Smooth muscle cell of the brain vasculature (primary cell): ENCODE results near the gene MICAL2.

Experiments
- DNase-seq: peaks from one replicate; pipeline ENCODE4 v3.0.0-alpha.2; 2012; ENCODE audit warnings: low read depth, low spot score

The MICAL2 gene

DNA sequence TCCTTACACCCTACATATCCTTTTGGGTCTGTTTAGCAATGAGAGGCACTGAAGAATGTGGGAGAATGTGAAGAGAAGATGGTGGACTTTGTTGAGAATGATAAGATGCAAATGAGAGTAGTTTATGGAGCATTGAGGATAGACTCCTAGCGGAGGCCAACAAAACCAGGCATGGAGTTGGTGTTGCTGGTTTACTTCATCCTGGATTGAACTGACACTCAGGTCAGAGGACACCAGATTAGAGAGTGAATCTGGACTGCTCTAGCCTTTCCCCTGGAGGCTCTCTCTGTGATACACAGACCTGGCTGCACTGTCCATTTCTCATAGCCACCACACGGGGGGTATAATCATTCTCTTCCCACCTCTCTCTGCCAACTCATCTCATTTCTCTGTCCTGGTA lies 98.7 kb downstream of the MICAL2 start:
- no peak for DNase-seq

DNA sequence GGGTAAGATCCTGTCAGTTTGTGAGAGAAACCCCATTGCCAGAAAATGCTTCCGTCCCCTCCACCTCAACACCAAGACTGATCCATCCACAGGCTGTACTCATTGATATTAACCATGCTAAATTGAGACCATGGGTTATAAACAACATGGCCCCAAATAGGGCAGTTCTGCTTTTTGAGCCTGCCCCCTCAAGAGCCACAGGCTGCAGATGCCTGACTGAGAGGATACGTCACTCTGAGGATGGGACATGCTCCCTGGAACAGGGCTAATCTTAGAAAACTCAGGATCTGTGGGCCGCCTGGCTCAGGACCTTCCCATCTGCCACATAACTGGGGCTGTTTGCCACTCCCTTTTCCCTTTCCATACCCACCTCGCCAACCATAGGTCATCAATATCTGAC lies 99.8 kb downstream of the MICAL2 start:
- no peak for DNase-seq

DNA sequence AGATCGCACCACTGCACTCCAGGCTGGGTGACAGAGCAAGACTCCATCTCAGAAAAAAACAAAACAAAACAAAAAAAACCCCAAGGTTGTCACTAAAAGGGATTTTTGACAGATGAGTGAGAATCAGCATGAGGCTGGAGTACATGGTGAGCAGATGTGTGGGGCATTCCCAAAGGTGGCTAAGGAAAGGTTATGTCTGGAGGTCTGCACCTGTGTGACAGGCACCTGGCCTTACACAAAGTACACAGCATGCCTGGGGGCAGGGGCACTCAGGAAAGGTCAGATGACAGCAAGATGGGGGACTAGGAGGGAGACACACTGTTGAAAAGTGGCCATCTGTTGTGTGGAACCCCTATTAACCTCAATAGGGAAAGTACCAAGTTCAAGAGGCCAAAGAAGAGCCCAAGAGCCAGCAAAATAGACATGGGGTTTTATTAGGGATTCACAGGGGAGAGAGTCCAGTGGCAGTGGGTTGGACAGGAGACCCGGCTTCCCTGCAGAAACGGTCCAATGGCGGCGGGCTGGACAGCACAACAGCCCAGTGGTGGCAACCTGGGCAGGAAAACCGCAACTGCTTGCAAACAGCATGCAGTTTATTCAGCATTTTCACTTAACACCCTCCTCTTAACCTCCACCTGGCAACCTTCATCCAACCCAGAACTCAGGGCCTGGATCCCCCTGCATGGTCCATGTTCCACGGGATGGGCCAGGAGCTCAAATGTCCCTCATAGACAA lies 101.1 kb downstream of the MICAL2 start:
- no peak for DNase-seq

DNA sequence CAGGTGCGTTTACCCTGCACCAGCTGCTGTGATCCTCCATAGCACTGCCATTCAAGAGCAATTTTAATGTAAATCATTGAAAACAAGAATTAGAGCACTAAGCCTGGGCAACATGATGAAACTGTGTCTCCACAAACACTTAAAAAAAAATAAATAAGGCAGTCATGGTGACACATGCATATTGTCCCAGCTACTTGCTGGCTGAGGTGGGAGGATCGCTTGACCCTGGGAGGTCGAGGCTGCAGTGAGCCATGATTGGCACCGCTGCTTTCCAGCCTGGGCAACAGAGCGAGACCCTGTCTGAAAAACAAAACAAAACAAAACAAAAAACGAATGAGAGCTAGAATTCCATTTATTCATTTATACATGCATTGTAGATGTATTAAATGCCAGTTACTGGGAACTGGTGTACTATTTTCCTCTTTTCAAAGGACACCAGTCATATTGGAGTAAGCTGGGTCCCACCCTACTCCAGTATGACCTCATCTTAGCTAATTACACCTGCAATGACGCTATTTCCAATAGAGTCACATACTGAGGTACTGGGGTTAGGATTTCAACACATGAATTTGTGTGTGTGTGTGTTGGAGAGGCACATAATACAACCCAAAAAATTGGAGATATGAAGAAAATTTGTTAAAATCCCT lies 101.9 kb downstream of the MICAL2 start:
- no peak for DNase-seq

GRCh38 chr11:12212821-12213185 lies 102.4 kb downstream of the MICAL2 start:
- no peak for DNase-seq

DNA sequence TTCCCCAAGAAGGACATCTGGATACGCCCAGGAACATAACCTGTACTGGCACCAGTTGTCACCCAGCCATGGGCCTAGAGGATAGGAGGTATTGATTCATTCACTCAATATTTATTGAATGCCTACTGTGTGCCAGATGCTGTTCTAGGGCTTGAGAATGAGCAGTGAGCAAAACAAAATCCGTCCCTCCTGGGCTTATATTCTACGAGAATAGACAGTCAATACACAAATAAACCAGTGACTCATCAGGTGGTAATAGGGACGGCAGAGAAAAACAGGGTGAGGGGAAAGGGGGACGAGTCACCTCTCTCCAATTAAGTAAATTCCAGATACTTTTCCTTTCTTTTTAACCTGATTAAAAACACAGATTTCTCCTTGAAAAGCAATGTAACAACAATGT lies 103.5 kb downstream of the MICAL2 start:
- no peak for DNase-seq

- no peak for DNase-seq
These were observed 104.4 kb downstream of the MICAL2 start for GRCh38 chr11:12214751-12215150.

- no peak for DNase-seq
These were observed 104.8 kb downstream of the MICAL2 start for GRCh38 chr11:12215181-12215593.

- no peak for DNase-seq
These were observed 105.7 kb downstream of the MICAL2 start for GRCh38 chr11:12216041-12216451.

DNA sequence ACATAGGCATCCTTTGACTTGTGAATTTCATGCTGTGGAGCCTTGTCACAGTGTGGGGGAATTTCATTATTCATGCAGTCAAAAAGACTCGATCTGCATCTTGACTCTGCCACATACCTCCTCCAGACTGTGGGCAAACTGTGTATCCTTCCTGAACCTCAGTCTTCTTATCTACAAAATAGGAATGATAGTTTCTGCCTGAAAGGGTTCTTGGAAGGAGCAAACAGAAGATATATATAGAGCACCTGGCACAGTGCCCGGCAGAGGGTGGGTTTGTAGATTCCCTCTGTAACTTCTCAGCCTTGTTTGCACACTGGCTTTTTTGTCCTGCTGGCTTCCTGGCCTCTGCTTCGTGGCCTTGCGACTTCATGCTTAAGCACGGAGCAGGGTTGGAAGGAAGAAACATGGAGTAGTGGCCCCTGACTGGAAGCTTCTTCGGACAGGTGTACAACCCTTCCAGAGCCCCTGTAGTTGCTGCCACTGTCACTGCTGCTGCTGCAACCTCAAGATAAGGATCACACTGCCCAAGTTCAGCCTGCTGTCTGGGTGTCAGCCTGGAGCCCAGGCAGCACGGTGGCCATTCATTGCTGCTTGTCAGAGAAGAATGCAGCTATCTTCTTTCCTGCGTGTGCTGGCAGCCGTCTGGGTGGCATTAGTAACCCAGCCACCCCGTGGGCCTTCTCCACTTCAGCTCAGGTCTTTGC lies 106.4 kb downstream of the MICAL2 start:
- no peak for DNase-seq

GRCh38 chr11:12217879-12218278 lies 107.5 kb downstream of the MICAL2 start:
- DNase-seq, result no peak

DNA sequence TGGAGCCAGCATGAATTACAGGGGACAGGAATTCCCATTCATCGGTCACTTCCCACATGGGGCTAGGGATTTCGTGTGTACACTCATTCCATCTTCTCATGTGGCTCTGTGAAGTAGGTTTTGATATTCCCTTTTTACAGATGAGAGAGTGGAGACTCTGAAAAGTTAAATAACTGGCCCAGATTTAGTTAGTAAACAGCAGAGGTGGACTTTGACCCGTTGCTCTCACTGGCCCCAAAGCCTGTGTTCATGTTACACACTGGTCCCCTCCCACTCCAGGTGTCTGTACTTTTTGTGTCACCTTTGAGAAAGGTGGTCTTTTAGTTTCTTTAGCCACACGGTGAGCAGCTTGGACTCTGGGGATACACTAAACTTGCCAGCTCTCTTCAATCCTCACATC lies 108.5 kb downstream of the MICAL2 start:
- DNase-seq, result no peak

DNA sequence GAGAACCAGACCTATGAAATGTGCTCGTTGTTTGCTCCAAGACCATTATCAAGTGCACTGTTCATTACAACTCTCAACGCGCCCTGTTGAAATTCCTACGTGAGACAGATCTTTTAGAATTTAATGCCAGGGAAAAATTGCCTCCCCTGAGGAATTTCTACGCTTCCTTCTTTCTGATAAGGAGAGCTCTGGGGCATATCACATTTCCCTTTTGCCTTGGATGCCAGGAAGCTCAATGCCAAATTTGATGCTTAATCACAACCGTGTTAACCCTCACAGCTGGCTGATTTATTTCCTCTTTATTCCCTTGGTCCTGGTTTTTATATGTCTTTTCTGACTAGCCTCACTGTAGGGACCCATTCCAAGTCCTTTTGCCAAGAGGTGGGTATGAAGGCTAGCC lies 109.4 kb downstream of the MICAL2 start:
- DNase-seq, result no peak

DNA sequence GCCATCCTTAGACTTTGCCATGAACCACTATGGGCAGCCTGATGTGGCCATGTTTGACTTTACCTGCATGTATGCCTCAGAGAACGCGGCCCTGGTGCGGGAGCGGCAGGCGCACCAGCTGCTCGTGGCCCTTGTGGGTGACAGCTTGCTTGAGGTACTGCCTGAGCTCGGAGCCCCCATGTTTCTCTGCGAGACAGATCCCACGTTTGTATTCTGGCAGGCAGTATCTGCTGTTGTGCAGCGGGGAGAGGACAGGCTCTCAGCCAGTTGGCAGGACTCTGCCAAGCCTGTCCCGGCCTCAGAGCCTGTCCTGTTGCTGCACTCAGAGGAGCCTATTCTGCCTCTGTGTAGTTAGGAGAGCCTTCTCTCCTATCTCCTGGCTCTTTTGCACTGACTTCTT lies 109.9 kb downstream of the MICAL2 start:
- DNase-seq, result no peak

GRCh38 chr11:12221051-12221535 lies 110.7 kb downstream of the MICAL2 start:
- no peak for DNase-seq

GRCh38 chr11:12222055-12222792 lies 111.8 kb downstream of the MICAL2 start:
- peak; percentile 90 for DNase-seq

DNA sequence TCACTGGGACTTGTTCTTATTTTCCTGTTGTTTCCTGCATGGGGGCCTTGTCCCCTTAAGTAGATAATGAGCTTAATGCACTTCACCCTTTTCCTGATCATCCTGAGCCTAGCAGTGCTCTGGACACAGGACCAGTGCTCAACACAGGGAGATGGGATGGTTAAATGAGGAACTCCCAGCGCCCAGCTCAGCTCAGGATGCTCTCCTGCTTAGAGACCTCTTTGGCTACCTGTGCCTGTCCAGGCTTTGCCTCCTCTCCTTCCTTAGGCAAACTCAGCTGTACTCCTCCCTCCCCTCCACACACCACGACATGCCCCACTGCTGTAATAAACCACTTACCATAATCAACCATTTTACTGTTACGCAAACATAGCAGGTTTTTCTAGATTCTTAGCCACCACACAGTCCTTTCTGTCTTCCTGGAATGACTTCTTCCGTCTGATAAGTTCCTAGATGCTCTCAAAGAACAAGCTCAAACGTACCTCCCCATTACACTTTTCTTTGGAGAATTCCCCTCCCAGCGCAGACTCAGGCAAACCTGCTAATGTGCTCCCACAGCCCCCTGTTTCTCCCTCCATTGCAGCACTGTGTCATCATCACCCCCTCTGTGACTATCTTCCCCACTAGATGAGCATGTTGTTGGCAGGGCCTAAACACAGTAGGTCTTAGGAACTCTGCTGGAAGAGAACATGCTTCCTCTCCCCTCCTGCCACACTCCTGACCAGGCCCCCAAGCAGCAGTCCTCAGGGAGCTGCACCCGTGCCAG lies 113.6 kb downstream of the MICAL2 start:
- DNase-seq, result no peak

DNA sequence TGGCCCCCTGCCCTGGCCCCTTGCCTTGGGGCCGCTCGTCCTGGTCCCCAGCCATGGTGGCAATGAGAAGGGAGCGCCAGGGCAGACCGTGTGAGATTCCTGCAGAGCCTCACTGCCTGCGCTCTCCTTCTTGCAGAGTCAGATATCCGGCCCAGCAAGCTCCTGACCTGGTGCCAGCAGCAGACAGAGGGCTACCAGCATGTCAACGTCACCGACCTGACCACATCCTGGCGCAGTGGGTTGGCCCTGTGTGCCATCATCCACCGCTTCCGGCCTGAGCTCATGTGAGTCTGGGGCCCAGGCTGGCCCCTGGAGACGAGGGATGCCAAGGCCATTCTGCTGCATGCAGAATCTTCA lies 114.1 kb downstream of the MICAL2 start:
- peak; percentile 93 for DNase-seq

- DNase-seq, result no peak
These were observed 114.8 kb downstream of the MICAL2 start for GRCh38 chr11:12225046-12225739.

GRCh38 chr11:12226093-12226492 lies 115.7 kb downstream of the MICAL2 start:
- no peak for DNase-seq
